Medulla oblongata (tissue), 1 donor: ENCODE results near the gene RNASEL.
A peak's percentile ranks its signal among the peaks of the same experiment; 100 is the strongest.

Experiments
- DNase-seq: peaks from one replicate; pipeline ENCODE4 v3.0.0-alpha.2; 2015; ENCODE audit errors: extremely low spot score

The RNASEL gene

DNA sequence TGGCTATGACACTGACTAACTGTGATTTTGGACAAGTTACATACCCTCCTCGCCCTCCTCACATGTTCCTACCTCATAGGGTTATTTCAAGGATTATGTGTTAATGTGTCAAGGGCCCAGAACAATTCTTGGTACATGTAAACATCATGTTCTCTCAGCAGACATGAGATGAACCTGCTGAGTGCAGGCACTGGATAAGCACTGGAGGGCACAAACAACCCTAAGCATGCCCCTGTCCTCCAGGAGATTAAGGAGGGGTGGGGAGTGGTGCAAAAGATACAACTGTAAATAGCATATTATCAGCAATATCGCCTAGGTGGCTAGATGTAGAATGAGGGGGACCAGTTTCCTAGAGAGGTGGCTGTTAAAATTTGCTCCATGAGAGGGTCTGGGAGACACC is 32.9 kb upstream of the RNASEL start:
- DNase-seq = no peak

DNA sequence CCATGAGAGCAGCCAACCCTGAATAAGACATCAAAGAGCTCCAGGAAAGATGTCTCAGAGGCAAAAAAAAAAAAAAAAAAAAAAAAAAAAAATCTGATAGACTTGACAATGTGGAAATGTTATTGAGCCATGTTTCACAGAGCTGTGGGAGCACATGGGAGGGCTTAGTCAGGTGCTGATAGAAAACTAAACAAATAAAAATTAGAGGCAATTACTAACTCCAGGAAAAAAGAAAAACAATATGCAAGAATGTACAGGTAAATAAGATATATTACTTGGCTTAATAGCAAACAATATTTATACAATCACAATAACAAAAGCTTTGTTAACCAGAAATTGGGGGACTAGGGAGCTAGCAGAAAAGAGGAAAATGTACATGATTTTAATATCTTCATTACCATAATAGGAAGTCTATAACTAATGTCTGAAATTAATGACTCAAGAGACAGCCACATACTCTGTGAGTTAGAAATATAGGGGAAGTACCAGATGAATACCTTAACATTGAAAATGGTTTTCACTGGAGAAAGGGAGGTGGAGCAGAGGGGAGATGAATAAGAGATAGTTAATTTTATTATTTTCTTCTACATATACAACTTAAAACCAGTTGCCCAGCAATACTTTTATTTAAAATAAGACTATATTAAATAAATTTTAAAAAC is 32.0 kb upstream of the RNASEL start:
- DNase-seq = no peak

DNA sequence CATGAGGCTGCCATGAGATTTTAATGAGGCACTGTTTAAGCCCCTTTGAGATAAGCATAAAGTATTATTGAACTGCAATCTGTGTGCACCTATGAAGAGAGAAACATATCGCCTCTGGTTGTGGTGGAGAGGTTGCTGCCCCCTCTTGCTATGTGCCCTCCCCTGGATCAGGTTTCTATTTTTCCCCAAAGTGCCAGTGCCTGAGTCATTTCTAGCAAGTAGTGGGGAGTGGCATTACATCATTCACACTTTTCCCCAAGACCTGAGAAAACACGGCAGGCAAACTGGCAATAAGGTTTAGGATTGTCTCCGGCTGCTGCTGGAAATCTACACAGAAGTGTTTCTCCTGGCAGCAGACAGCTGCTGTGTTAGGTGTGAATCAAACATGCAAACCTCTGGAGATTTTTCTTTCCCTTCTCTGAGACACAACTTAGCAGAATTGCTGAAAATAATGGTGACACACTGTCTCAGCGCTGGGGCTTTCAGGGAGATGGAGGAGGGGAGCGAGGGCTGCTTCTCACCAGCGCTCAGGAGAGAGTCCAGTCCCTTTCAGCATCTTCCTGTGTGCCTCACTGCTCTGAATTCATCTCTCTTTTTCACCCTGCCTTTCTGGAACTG is 28.8 kb upstream of the RNASEL start:
- no peak for DNase-seq

DNA sequence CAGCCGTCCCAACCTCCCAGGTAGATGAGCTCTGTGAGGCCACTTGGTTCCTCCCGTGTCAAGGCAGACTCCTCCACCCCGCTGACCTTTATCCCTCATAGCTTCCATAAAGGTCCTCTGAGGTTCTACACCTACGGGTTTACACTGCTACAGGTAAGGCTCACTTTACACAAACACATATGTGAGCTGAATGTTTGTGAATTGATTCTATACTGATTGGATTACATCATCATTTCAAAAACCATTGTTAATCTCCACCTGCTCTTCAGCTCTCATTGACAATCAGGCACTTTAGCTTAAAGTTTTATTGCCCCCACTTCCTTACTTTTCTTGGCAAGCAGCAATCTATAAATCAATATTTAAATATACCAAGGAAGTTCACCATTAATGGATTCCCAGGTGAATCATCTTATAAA is 28.0 kb upstream of the RNASEL start:
- no peak for DNase-seq

DNA sequence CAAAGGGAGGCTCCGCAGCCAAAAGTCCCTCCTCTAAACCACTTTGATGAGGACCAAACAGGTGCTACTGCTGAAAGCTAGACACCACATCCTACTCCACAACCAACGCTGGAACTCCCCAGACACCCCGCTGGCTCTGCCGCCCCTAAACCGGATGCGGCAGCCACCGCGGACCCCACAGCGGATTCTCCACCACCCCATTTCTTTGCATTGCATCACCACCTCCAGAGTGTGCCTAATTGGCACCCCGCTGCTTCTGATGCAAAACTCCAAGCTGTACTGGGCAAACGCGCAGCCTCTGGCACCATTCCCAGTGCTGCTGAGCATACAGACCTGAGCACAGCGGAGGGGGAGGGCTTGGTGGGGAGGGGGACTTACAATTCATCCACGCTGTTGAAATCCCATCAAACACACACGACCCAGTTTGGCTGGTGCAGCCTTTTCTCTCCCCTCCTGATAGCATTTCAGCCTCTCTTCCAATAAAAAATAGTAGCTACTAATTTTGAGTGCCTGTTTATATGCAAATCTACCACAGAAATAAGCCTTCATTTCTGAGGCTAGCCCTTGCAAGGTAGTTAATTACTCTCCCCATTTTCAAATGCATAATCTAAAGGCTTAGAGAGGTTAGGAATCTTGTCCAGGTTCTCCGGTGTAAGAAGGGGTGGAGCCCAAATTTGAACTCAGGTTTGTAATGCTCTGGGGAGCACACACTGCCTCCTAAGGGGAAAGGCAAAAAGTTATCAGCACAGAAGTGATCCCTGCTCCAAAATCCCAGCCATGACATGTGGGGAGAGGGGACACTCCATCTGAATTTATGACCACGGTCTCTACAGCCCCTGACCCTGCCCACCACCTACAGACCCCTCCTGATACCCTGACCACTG is 27.3 kb upstream of the RNASEL start:
- peak; percentile 82 for DNase-seq

DNA sequence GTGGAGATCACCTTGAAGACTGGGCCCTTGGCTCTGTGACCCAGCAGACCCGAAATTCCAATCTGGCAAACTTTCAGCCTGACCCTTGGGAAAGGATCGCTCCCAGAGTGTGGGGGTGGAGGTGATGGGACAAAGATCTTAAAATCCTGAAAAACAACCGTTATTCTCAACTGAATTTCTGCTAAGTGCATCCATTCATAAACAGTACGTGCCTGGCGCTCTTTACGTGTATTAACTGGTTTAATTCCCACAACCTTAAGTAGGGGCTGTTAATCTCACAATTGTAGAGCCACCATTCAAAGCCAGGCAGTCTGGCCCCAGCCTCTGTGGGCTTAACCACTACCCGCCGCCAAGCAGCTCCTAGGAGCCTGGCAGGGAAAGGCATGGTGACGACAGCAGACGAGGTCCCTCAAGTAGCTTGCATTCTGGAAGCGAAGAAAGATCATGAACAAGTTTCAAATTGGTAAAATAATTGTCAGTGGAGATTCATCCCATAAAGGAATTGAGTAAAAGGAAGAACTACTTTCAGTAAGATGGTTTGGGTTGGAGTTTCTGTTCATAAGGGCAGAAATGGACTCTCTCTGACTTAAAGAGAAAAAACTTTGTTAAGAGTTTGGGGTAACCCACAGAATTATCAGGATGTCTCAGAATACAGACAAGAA is 26.5 kb upstream of the RNASEL start:
- DNase-seq = peak; percentile 84

DNA sequence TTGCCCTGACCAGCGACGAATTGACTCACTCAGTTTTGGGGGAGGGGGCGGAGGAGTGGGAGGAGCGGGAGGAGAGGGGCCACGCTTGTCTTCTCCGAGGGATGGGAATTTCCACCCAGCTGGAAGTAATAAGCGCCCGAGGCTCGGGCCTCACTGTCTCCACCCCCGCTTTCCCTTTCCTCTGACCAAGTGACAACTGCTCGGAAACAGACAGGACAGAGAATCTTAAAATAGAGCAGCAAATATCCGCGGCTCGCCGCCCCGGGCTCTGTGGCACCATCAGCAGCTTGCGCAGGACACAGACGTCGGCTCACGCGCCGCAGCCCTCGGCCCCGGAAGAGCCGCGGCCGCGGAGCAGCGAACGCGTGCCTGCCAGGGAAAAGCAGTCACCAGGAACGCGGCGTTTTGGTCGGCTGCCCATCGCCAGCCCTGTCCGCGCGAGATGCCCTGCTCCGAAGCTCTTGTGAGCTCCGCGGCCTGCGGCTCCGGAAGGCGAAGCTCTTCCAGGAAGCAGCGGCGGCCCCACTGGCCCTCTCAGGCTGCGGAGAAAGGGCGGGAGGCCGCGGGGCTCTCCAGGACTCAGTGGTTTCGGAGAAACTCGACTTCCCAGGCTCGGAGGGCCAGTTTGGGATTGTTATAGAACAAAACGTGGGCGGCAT is 25.9 kb upstream of the RNASEL start:
- peak; percentile 90 for DNase-seq

DNA sequence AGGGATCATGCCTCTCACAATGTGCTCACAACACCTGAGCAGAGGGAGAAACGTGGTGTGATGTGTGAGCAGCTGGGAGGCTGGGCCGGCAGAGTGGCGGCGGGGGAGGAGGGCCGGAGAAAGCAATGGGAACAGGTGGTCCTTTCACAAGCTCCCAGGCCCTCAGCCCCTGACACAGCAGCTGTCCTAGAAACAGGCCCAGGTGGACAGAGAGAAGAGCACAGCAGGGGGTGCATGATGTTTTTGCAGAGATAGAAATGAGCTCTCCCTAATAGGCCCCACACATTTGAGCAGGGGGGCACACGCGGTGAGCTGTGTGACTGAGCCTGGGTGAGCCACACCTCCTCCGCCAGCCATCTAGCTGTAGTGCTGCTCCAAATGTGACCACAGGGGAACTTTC is 22.7 kb upstream of the RNASEL start:
- no peak for DNase-seq

DNA sequence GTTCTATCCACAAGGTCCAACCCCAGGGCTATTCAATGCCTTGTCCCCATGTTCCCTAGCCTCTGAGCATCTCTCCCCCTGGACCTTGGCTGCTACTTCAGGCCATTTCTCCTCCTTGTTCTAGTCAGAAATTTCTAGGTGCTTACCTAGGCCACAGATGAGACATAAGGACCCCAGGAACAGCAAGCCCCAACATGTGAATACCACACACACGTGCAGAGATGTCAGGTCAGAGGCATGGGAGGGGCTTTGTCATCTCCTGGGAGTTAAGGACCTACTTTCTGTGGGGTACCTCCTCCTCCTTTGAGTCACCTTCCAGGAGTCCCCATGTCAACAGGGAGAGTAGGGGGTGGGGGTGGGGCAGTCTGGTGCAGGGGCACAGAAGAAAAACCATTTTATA is 22.3 kb upstream of the RNASEL start:
- no peak for DNase-seq

DNA sequence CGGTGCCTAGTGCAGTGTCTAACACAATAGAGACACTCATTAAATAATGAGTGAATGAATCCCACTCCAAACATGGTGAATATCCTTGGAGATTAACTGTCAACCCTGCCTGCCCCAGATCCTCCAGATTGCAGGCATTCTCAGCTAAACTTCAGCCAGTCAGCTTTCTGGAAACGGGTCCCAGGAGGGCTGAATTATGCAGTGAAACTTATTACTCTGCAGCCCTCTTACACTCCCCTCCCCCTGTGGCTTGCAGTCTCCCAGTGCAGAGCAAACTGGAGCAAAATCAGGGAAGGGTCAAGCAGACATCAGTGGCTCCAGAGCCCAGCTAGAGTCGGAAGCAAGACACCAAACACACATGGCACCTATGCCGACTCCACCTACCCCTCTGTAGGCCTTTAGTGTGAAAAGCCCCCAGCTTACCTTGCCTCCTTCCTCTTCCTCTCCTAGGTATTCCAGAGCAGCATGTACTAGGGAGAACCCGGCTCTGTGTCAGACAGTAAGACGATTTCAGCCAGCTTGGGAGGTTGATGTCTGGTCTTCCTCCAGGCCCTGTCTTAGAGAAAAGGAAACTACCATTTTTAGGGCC is 21.6 kb upstream of the RNASEL start:
- DNase-seq = no peak

DNA sequence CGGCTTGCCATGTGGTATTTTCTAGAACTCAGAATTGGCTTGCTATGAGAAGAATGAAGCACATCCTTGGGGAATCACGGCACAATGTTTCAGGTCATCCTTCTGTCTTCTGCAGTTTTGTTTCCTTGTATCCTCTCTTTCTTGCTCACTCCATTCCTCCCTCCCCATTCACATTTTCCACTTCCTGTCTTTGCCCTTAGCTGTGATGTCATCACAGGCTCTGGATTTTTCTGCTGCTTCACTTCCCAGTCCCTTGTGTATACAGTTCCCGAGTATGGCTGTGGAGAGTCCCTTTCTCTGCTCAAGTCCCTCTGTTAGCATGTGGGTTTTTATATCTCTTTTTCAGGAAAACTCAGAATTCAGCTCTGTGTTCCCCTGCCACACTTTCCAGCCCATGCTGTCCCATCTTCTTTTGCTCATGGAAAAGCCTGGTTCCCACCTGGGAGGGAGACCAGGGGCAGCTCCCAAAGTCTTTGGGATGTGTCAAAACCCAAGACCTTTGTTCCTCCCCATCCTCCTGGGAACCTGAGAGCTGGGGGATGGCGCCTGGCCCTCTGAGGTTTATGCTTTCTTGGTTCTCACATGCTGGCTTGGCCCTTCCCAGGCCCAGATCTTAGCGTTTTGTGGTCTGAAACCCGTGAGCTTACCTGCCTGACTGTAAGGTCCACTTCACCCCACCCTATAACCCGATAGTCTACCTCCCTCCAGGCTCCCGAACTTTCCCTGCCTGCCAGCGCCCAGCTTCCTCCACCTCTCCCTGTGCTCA is 20.0 kb upstream of the RNASEL start:
- DNase-seq = no peak

DNA sequence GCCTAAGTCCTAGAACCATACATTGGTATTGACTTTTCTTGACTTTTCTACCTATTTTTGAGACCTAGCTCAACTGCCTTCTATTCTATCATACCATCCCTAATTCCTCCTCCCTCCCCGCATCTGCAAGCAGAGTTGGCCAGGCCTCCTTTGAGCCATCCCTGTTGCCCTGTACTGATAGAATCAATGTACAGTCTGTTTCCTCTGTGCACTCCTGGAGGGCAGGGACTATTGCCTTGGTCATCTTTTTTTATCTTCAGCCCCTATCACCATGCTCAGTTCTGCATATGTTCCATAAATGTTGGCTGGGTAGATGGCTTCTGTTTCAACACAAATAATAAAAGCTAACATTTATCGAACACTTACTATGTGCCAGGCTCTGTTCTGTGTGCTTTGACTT is 19.2 kb upstream of the RNASEL start:
- no peak for DNase-seq

DNA sequence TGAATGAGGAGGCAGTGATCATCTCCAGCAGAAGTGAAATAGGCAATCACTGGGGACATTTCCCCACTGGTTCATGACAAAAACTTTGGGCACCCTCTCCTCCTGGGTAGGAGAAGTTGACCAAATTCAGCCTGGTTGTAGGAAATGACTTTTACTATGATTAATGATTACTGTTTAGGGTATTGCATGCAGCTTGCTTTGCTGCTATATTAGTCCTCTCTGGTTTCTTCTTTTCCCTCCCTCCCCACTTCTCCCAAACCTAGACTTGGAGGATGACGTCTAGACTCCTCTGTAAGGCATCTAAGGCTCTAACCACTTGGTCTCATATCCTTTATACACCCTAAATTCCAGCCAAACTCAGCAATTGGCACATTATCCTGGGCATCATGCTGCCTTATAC is 18.5 kb upstream of the RNASEL start:
- DNase-seq = no peak

DNA sequence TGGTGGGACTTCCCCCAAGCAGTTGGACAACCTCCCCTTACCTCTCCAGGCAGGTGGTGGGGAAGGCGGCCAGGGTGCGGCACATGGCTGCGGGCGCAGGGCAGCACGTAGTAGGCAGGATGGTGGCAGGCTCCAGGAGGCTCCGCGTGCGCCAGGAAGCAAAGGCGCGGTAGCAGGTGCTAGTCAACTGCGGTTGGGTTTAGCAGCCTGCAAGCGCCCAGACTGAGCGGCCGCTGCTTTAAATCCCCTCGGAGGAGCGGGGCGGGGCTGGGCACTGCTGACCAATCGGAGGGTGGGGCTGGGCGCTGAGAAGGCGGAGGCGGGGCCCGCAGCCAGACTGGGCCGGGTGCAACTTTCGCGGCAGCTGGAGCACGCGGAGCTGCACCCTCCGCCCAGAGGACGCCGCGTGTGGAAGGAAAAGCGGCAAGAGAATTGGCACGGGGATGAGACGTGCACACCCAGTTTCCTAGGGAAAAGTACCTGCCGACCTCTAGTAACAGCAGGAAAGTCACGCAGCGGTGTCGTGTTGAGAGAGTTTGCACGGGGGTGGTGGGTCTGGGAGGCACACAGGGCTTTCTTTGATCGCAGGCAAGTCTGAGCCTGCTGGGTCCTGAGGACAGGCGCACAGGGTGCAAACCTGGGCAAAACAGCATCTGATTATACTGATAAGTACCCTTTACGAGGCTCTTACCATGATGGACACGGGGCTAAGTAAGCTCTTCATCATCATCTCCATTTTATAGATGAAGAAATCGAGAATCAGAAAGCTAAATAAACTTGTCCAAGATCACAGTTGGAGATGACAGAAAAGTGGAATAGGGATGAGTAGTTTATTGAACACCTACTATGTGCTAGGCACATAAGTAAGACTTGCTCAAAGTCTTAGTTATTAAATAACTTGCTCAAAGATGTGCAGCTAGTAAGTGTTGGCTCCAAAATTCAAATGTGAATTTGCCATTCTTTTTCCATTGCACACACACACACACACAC is 15.4 kb upstream of the RNASEL start, which contains the start of gene RGS16:
TSS of gene RGS16 (minus strand) at position 215 of the 990 bp plus-strand sequence. CDS start at position 85, 130 bp downstream.
- DNase-seq = peak; percentile 93

DNA sequence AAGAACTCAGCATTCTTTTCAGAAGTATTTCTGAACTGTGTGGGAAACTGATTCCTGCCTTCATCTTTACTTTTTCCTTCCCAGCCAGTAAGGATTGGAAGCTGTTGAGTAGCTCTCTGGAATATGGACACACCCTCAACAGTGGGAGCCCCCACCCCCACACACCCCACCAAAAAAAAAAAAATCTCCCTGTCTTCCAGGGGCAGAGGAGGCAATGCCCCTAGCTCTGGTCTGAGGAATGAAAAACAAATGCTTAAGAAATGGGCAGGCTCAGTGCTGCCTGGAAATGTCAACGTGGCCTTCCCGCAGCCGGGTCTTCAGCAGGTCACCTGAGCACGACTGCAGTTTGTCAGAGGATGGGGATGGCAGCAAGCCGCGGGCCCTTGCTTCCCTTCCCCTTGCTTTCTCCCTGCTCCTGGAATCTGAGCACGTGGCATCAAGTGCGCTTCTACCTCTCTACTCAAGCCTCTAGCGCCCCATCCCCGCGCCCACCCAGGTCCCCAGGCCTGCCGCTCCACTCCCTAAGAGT is 14.7 kb upstream of the RNASEL start:
- DNase-seq = no peak

DNA sequence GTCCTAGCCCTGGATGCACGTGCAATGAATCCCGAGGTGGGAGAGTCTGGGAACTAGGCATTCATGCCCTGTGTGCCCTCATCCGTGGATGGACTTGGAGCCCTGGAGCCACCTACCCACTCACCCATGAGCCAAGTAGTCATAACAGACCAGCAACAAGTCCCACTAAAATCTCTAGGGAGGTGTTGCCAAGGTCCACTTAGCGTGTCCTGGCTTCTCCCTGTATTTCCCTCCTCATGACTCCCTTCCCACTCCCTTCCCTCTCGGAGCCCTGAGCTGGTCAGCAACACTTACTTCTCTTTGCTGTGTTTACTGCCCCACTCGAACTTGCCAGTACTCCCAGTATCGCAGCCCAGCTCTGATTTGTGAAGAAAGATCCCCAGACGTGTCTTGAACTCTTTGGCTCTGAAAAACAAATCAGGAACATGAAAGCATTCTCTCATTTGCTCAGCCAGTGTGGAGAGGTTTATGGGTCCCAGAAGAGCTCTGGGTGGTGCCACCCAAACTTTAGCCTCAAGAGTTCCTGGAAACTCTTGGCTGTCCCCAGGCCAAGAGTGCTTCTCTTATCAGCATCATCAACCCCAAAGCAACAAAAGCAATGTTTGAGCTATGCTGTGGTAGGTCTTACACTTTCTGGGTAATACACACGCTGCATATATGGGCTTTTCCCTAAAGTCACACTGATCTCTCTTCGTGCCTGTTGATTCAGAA is 14.0 kb upstream of the RNASEL start:
- peak; percentile 48 for DNase-seq

DNA sequence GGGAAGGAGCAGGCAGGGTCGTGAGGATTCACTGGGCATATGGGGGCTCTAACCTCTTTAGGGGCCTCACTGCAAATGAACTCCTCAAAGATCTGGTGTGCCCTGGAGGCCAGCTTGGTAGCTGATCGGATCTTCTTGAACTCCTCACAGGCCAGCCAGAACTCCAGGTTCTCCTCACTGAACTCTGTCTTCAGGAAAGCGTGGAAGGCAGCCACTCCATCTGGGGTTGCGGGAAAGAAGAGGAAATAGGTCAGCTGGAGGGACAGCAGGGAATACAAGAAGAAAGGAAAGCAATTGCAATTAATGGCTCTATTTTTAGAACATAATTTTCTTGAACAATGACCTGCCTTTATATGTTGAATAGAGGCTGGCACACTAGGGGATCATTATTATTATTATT is 12.9 kb upstream of the RNASEL start:
- no peak for DNase-seq

DNA sequence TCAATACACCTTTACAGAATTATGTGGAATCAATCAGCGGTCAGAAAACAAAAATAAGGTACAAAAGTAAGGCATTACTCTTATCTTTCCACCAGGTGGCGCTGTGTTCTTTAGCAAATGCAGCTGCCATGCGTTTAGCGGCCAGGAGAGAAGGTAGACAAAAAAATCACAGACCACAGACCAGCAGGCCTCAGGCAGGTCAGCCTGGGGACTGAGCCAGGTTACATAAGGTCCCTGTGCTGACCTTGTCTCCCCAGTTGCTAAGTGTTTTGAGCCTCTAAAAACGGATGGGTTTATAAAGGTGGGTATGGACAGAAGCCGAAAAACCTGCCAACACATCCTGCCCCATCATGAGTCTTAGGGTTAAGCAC is 12.3 kb upstream of the RNASEL start:
- DNase-seq = peak; percentile 94
